ENCODE measurements around the gene ASPSCR1. TPM values are rescaled to one million over a fixed set of nuclear protein-coding genes. Genes with fewer than 3 reads are reported as not detected.

The ASPSCR1 gene
- total and polyA plus RNA-seq, 8 donors = 35.1 to 64.3 (median 44.4) TPM

DNA sequence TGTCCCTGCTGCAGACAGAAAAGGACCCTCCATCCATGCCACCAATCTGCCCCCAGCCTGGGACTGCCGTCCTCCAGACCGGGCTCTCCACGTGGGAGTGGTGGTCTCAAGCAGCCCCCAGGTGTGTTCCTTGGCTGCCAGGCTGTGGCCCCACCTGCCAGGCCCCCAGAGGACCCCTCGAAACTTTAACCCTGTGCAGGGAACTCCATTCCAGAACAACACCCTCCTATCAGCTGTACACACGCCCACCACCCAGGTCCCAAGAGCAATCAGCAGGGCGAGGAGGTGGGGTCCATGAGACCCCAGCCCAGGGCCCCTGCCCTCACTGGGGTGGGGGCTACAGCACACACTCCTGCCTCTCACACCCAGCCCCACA is 41.7 kb upstream of the ASPSCR1 start:
- H3K9me3 ChIP-seq = no peaks in the 10 kb centered on the region
- H3K4me3 ChIP-seq = peak overlapping the region in 1 of 2 donors; percentile 62
- no peak overlapping the region for H3K27ac ChIP-seq
- peaks cover 0 to 27% of the 10 kb centered on the region in 2 donors for H3K4me1 ChIP-seq
- H3K36me3 ChIP-seq = peaks cover 0 to 7% of the 10 kb centered on the region in 2 donors
- ATAC-seq (no peak), DNase-seq (no peak)
- intact Hi-C loops (cut with DNase I) = no loop called here
- no peak for TF ChIP-seq CTCF (IDR thresholded peaks at IDR 0.05)
- peaks cover 0 to 52% of the 10 kb centered on the region in 2 donors for H3K27me3 ChIP-seq

DNA sequence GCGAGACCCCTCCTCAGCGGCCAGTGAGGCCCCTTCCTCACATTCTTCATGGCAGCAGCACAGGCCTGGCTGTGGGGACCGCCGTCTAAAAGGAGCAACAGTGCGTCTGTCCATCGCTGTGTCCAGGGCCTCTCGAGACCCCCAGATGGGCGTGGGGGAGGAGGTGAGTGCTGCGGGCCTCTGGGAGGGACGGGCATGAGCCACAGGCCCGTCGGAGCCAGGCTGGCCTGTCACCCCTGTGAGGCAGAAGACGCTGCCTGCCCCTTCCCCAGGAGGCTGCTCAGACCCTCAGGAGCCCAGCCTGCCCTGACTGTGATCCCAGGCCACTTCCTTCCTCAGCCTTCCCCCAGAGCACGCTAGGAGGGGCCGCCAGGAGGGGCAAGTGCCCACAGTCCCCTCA is 38.2 kb upstream of the ASPSCR1 start:
- peaks cover 0 to 7% of the 10 kb centered on the region in 2 donors for H3K36me3 ChIP-seq

GRCh38 chr17:81939881-81940385 is 37.5 kb upstream of the ASPSCR1 start:
- peaks cover 0 to 72% of the 10 kb centered on the region in 2 donors for H3K27me3 ChIP-seq
- intact Hi-C loops (cut with DNase I) = no loop called here
- DNase-seq (peak in 1 of 4 donors; percentile 77), ATAC-seq (no peak)
- no peak for TF ChIP-seq CTCF (IDR thresholded peaks at IDR 0.05)
- H3K36me3 ChIP-seq = no peaks in the 10 kb centered on the region
- no peak overlapping the region for H3K4me3 ChIP-seq
- peaks cover 0 to 23% of the 10 kb centered on the region in 2 donors for H3K4me1 ChIP-seq
- peak overlapping the region in 1 of 2 donors; percentile 5 for H3K27ac ChIP-seq
- H3K9me3 ChIP-seq = no peaks in the 10 kb centered on the region

More for the DNA sequence above, 38.2 kb upstream of the ASPSCR1 start:
- Histone ChIP-seq H3K4me3 (no peak overlapping the region), H3K4me1 (peaks cover 0 to 23% of the 10 kb centered on the region in 2 donors), H3K27me3 (peaks cover 0 to 66% of the 10 kb centered on the region in 2 donors), H3K9me3 (no peaks in the 10 kb centered on the region), H3K27ac (no peak overlapping the region)
- intact Hi-C loops (cut with DNase I) = no loop called here
- no peak for TF ChIP-seq CTCF (IDR thresholded peaks at IDR 0.05)
- DNase-seq (no peak), ATAC-seq (no peak)

DNA sequence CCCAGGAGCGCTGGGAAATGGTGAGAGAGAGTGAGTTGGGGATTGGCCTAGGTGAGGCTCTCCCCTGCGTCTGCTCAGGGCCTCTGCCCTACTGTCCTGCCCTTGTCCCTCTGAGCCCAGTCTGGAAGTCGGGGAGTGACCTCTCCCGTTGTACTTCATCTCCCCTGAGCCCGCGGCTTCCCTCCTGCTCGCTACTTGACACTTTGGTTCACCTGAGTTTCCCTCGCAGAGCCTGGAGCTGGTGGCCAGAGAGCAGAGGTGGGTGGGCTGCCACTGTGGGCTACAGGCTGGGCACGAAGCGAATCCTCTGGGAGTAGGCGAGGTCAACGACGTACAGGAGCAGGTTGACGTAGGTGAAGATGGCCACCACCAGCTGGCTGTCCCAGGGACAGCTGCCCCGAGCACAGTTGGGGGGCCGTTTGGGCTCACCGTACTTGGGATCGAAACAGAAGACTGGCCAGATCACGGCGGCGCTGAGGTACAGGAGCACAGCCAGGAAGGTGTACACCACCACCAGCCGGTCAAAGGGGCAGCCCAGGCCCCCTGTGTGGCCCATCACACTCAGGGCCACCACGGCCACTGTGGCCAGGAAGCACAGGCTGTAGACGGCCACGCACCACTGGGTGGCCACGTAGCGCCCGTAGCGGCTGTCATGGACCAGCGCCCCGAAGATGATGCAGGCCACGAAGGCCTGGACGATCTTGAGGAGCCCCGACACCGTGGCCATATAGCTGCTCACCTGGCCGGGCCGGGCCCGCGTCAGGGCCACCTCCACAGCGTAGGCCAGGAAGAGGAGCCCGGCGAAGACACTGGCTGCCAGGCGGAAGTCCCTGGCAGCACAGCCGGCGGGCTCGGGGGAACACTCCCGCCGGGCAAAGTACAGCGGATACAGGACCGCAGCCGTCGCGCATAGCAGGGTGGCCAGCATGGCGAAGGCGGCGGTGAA is 36.6 kb upstream of the ASPSCR1 start:
- ATAC-seq = no peak
- no peak for TF ChIP-seq CTCF (IDR thresholded peaks at IDR 0.05)
- Histone ChIP-seq H3K4me3 (no peak overlapping the region), H3K4me1 (peaks cover 0 to 21% of the 10 kb centered on the region in 2 donors), H3K27ac (peak overlapping the region in 1 of 2 donors; percentile 5), H3K36me3 (no peaks in the 10 kb centered on the region), H3K27me3 (peaks cover 0 to 75% of the 10 kb centered on the region in 2 donors), H3K9me3 (no peaks in the 10 kb centered on the region)
- DNase-seq = no peak
- intact Hi-C loops (cut with DNase I) = no loop called here

GRCh38 chr17:81941484-81942166 is 35.8 kb upstream of the ASPSCR1 start:
- DNase-seq (peak in 1 of 4 donors; percentile 79), ATAC-seq (no peak)
- Histone ChIP-seq H3K4me1 (peaks cover 0 to 13% of the 10 kb centered on the region in 2 donors), H3K4me3 (no peak overlapping the region), H3K36me3 (no peaks in the 10 kb centered on the region), H3K9me3 (no peaks in the 10 kb centered on the region), H3K27me3 (peaks cover 0 to 69% of the 10 kb centered on the region in 2 donors), H3K27ac (no peak overlapping the region)
- intact Hi-C loops (cut with DNase I) = no loop called here
- TF ChIP-seq CTCF (IDR thresholded peaks at IDR 0.05) = no peak
